Fibroblast of skin of left quadriceps (primary cell): Measurements from ENCODE around the gene DPPA5.
"Not testable (repeated sequence)": the region's sequence is repeated elsewhere in the genome, so short reads cannot be mapped to it uniquely, and the experiment has no call there.

Source experiments
- DNase-seq, 2 experiments: peaks; one replicate each; pipeline ENCODE4 v3.0.0-alpha.2; 2013; ENCODE audit warnings: low read depth in 2 of 2

Gene DPPA5, protein sequence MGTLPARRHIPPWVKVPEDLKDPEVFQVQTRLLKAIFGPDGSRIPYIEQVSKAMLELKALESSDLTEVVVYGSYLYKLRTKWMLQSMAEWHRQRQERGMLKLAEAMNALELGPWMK

DNA sequence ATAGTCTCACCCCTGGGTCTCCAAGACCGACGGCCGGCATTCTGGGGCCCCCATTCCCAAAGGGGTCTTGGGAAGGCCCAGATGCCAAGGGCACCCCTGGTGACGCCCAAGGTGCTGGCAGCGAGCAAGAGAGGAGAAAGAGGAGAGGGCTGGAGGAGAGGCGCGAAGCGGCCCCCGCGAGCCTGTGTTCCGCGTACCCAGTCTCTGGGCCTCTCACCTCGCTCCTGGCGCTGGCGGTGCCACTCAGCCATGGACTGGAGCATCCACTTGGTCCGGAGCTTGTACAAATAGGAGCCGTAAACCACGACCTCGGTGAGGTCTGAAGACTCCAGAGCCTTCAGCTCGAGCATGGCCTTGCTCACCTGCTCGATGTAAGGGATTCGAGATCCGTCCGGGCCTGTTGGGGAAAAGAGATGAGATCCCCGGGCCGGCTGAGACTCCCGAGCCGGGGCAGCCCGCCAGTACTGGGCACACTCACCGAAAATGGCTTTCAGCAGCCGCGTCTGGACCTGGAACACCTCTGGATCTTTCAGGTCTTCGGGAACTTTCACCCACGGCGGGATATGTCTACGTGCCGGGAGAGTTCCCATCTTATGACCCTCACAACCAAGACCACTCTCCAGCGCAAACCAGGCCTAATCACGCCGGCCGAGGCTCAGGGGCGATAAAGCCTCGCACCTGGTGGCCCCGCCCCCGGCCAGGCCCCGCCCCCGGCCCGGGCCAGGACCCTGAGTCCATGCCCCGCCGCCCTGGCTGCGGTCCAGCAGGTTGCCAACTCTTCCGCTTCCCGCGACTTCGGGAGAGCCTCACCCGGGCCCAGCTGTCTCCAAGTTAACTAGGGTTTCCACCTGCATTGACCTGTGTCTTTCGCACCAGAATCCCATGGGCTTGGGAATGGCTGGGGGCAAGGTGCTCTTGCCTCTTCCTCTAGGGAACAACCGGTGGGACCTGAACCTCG is at the start of gene DPPA5:
TSS of gene DPPA5 (minus strand) at position 641 of the 958 bp plus-strand sequence. CDS start at position 590, 51 bp downstream.
- no peak for DNase-seq

DNA sequence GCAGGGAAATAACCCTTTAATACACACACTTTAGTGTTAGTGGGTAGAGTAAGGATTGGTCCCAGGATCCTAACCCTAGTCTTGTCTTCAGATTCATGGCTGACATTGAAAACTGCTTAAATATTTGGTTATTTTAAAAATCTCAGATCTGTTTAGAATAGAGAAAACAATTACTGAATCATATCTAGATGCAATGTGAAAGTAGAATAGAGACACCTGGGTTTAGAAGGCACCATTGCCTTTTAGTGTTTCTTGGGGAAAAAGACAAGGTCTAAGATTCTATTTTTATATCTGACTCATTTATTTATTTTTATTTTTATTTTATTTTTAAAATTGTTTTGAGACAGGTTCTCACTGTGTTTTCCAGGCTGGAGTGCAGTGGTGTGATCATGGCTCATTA is 46.6 kb upstream of the DPPA5 start:
- DNase-seq, result no peak

GRCh38 chr6:73395875-73396274 is 41.8 kb upstream of the DPPA5 start:
- no peak for DNase-seq

DNA sequence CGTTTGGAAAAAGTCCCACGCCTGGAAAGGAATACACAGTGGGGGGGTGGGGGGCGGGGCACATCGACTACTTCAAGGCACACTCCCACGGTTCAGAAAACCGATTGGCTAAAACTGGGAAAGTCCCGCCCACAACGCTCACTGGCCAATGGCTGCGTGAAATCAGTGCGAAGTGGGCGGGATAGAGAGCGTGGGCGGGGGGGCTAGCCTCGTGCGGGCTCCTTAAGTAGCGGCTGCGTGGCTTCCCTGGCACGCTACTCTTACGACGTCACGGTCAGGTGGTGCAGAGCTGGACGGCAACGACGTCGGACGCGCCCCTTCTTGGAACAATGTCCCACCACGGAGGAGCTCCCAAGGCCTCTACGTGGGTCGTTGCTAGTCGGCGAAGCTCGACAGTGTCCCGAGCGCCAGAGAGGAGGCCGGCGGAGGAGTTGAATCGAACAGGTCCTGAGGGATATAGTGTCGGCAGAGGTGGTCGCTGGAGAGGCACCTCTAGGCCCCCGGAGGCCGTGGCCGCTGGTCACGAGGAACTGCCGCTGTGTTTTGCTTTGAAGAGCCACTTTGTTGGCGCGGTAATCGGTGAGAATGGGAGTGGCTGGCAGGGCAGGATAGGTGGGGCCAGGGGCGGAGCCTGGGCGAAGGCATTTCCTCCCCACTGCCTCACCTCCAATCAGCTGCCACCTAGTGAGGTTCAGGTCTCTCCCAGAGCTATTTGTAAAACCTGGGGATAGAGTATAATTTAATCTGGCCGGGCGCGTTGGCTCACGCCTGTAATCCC is 40.7 kb upstream of the DPPA5 start, which contains the start of gene DDX43:
TSS of gene DDX43 (plus strand) at position 252 of the 778 bp plus-strand sequence. CDS start at position 330, 78 bp downstream.
- no peak for DNase-seq

GRCh38 chr6:73393278-73393677 is 39.2 kb upstream of the DPPA5 start:
- no peak for DNase-seq

DNA sequence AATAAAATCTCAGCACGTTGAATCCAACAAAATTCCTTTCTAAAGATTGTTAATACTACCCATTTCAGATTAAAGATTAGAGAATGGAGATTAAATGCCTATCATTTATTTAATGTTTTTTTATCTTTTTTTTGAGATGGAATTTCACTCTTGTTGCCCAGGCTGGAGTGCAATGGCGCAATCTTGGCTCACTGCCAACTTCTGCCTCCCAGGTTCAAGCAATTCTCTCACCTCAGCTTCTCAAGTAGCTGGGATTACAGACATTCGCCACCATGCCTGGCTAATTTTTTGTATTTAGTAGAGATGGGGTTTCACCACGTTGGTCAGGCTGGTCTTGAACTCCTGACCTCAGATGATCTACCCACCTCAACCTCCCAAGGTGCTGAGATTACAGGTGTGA is 38.1 kb upstream of the DPPA5 start:
- not testable (repeated sequence) for DNase-seq

- no peak for DNase-seq
These were observed 37.6 kb upstream of the DPPA5 start for GRCh38 chr6:73391675-73392074.

DNA sequence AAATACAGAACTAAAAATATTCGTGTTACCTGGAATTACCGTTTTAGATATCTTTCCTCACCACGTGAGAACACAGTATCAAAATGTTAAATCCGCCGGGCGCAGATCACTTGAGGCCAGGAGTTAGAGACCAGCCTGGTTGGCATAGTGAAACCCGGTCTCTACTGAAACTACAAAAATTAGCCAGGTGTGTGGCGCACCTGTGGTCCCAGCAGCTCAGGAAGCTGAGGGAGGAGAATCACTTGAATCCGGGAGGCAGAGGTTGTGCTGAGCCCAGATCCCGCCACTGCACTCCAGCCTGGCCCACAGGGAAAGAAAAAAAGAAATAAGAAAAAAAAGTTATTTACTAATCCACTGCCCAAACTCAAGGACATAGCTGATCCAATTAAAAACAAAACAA is 35.8 kb upstream of the DPPA5 start:
- DNase-seq, result no peak

DNA sequence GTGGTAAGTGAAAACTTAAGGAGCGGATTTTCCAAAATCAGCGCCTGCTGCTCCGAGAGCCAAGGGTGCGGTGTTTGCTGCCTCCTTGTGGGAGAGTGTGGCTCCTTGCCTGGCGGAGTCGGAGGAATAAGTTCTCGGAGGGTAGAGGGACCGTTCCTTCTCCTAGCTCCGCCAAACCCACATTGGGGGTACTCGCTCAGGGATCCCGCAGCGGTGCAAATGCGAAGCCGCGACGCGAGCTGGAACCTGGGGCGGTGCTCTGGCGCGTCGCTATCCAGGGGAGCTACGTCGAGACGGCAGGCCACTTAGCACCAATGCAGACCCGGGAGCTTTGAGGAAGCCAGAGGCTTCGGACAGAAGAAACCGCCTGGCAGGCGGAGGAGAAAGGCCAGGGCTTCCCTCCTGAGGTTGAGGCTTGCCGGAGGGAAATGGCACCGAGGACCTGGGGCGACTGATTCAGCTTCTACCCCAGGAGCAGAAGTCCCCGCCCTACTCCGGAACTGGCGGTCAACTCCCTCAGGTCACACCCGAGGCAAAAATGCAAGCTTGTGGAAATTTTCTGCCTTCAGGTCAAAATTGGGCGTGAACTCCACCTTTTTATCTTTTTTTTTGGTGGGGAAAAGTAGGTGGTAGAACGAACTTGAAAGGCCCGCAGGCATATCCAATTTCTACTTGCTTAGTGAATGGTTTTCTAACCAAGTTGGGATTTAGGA is 34.9 kb upstream of the DPPA5 start:
- DNase-seq, result peak; percentile 31 to 33

DNA sequence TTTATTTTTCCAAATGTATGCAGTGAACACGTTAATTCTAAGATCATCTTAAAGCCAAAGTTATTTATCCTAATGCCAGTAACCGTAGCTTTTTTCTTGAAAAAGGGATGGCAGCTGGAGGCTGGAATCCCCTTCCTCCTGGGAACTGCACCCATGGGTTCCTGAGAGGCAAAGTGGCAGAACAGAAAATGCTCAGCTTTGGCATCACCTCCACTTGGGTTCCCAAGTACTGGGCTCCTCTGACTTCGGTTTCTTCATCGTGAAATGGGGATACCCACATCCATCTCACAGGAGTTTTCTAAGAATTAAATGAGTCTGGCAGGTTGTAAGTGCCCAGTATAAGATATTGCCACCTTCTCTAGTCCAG is 34.3 kb upstream of the DPPA5 start:
- DNase-seq, result no peak

DNA sequence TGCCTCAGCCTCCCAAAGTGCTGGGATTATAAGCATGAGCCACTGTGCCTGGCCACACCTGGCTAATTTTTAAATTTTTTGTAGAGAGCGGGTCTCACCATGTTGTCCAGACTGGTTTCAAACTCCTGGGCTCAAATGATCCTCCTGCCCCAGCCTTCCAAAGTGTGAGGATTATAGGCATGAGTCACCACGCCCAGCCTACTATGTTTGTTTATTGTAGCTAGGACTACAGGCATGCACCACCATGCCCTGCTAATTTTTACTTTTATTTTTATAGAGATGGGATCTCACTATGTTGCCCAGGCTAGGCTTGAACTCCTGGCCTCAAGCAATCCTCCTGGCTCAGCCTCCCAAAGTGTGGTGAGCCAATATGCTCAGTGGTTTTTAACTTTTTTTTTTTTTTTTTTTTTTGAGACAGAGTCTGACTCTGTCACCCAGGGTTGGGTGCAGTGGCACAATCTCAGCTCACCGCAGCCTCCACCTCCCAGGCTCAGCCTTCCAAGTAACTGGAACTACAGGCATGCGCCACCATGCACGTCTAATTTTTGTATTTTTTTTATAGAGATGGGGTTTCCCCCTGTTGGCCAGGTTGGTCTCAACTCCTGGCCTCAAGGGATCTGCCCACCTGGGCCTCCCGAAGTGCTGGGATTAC is 28.5 kb upstream of the DPPA5 start:
- no peak for DNase-seq

GRCh38 chr6:73381531-73381930 is 27.5 kb upstream of the DPPA5 start:
- DNase-seq, result not testable (repeated sequence)

GRCh38 chr6:73377225-73377624 is 23.1 kb upstream of the DPPA5 start:
- no peak for DNase-seq

GRCh38 chr6:73375216-73375615 is 21.1 kb upstream of the DPPA5 start:
- no peak for DNase-seq

- DNase-seq, result no peak
These were observed 18.4 kb upstream of the DPPA5 start for GRCh38 chr6:73372516-73372915.

DNA sequence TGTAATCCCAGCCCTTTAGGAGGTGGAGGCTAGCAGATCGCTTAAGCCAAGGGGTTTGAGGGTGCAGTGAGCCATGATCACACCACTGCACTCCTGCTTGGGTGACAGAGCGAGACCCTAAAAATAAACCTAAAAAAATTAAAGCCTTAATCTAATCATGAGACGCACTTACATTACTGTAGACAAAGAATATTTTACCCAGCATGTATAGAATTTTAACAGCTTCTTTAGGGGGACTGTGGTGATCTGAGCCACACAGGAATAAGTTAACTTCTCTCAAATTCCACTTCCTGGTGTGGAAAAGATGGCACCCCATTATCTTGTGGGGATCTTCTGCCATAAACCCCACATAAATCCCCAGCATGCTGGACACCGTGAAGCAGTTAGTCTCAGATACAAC is 17.9 kb upstream of the DPPA5 start:
- DNase-seq, result no peak

DNA sequence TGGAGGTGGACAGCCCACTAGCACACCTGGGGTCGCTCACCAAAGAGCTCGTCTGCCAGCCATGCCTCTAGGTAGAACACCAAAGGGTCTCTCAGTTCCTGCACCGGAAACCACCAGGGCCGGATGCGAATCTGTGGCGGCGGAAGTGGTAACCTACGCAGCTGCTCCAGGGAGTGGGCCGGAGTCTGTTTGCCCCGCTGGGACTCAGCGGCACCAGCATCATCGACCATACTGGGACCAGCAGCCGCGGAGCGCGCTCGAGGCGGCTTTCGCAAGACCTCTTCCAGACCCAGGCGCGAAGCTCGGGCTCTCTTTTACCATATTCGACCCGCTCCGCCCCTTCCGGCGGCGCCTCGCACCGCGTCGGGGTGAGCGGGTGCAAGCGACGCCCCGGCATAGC is 15.5 kb upstream of the DPPA5 start, which contains the start of gene OOEP:
TSS of gene OOEP (minus strand) at position 335 of the 400 bp plus-strand sequence. CDS start at position 230, 105 bp downstream.
- no peak for DNase-seq

- DNase-seq, result no peak
These were observed 15.1 kb upstream of the DPPA5 start for GRCh38 chr6:73369157-73369556.

- DNase-seq, result no peak
These were observed 14.6 kb upstream of the DPPA5 start for GRCh38 chr6:73368675-73369074.

DNA sequence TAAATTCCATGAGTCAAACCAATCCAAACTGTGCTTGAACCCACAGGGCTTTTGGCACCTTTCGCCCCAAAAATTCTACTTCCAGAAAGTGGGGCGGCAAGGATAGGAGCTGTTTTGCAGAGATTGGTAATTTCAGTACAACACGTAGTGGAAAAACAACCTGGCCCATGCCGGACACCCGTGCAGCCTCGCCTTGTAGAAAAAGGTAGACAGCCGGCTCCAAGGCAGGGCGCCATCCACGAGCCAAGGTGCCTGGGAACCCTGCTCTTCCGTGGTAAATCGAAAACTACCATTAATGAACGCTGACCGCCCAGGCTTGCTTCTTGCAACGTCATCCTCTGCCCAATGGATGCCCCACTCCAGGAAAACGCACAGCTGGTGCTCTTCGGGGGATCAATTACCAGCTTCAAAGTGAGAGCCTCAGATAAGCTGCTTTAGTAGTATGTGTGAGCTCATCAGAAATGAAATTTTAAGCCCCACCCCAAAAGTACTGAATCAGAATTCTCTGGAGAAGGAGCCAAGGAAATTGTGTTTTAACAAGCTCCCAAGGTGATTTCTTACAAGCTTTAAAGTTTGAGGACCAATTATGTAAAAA is 13.8 kb upstream of the DPPA5 start:
- DNase-seq, result no peak

GRCh38 chr6:73364549-73364948 is 10.5 kb upstream of the DPPA5 start:
- no peak for DNase-seq
